GM06990 (cell line): ENCODE results near the gene CAMTA1.

Experiments used
- DNase-seq: peaks from one replicate; pipeline ENCODE4 v3.0.0-alpha.2; 2011; ENCODE audit not compliant: insufficient read length; ENCODE audit errors: extremely low read depth
- H3K27me3 ChIP-seq: replicated peaks from 2 replicates; pipeline ENCODE4 v1.6.0; 2011; ENCODE audit warnings: low read length; ENCODE audit not compliant: control insufficient read depth, insufficient read depth
- H3K36me3 ChIP-seq: 2 replicates; pipeline ENCODE4 v1.5.1; 2011; ENCODE audit warnings: low read length; ENCODE audit not compliant: control insufficient read depth, insufficient read depth
- H3K4me3 ChIP-seq: replicated peaks from 2 replicates; pipeline ENCODE4 v1.5.1; 2011; ENCODE audit warnings: low read depth, mild to moderate bottlenecking, control low read depth, low read length
- TF ChIP-seq, protein P1 (sequence below): IDR thresholded peaks from 2 replicates; pipeline ENCODE4 v1.5.1; 2011; ENCODE audit warnings: low read length, control low read depth, mild to moderate bottlenecking, inconsistent platforms; ENCODE audit not compliant: insufficient read depth, poor library complexity, severe bottlenecking

Gene CAMTA1

DNA sequence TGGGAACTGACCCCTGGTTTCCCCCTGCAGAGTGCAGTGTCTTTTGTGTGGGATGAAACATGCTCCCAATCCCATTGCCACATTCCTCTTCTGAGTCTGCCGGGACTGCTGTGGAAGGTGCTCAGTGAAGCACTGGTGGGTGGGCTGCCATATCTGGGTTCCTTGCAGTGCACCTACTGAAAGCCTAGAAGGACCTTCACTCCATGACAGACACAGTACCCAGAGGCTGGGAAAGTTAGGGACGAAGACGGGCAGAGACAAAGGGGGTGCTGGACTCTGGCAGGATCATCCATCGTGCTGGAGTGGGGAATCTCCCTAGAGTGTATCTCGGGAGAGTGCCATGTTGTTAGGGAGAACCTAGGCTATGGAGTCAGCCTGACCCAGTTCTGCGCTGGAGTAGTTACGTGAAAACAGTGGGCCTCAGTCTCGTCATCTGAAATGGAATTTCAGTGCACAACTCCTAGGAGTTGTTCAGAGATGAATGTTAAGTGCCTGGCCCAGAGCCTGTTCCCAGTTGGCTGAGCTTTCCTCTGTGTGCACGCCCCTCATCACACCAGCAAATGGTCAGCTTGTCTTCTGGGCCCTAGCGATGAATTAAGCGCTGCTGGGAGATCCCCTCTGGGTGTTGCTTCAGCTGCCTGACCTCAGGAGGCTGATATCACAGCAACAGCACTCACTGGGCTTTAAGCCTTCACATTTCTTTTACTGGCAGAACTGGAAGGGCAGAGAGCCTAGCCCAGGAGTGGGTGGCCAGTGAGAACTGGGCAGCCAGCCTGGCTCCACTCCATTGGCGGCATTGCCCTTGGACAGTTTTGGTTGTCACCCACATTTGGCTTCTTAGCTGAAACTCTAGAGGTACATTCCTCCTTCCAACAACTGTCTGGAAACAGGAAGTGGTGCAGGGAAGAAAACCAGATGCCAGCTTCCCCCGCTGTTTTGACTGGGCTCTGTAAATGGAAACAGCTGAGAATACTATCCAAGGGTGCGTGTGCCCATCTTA, 506.0 kb downstream of the CAMTA1 start:
- H3K4me3 ChIP-seq = no peak overlapping the region
- TF ChIP-seq, protein P1, sequence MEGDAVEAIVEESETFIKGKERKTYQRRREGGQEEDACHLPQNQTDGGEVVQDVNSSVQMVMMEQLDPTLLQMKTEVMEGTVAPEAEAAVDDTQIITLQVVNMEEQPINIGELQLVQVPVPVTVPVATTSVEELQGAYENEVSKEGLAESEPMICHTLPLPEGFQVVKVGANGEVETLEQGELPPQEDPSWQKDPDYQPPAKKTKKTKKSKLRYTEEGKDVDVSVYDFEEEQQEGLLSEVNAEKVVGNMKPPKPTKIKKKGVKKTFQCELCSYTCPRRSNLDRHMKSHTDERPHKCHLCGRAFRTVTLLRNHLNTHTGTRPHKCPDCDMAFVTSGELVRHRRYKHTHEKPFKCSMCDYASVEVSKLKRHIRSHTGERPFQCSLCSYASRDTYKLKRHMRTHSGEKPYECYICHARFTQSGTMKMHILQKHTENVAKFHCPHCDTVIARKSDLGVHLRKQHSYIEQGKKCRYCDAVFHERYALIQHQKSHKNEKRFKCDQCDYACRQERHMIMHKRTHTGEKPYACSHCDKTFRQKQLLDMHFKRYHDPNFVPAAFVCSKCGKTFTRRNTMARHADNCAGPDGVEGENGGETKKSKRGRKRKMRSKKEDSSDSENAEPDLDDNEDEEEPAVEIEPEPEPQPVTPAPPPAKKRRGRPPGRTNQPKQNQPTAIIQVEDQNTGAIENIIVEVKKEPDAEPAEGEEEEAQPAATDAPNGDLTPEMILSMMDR = no peak
- peaks cover 3% of the 10 kb centered on the region for H3K27me3 ChIP-seq
- H3K36me3 ChIP-seq = no peaks in the 10 kb centered on the region
- DNase-seq = no peak

DNA sequence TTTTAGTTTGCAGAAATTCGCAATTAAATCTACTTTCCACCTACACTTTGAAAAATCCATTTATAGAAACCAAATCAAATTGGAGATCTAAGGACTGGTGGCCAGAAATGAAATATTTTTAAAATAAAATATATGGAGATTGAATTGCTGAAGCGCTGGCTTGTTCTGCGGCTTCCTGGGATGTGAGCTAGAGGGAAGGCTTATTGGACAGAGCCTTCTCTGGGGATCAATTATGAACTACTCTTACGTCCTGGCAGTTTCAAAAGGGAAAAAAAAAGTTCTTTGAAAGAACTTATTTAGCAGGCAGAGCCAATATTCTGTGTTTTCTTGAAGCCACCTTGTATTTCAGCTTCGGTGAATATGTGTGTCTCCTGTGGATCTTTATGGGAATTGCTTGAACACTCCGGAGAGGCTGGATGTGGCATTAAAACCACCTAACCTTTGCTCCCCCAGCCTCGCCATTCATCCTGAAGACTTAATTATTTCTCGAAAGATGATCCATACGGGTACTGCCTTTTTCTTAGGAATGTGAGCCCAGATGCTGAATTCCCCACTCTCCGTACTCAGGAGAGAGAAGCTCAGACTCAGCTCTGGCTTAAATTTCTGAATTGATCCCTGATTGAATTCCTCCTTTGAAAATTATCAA, 506.9 kb downstream of the CAMTA1 start:
- Histone ChIP-seq H3K27me3 (peaks cover 3% of the 10 kb centered on the region), H3K36me3 (no peaks in the 10 kb centered on the region), H3K4me3 (no peak overlapping the region)
- DNase-seq = no peak
- TF ChIP-seq, protein P1 = no peak

- TF ChIP-seq, protein P1 = no peak
- H3K27me3 ChIP-seq = peaks cover 3% of the 10 kb centered on the region
- H3K36me3 ChIP-seq = no peaks in the 10 kb centered on the region
- DNase-seq = no peak
- no peak overlapping the region for H3K4me3 ChIP-seq
Observed at GRCh38 chr1:7292714-7293419, 507.6 kb downstream of the CAMTA1 start.

- Histone ChIP-seq H3K27me3 (peaks cover 3% of the 10 kb centered on the region), H3K4me3 (no peak overlapping the region), H3K36me3 (no peaks in the 10 kb centered on the region)
- DNase-seq = no peak
- TF ChIP-seq, protein P1 = no peak
Observed at GRCh38 chr1:7293702-7294629, 508.7 kb downstream of the CAMTA1 start.

- Histone ChIP-seq H3K4me3 (no peak overlapping the region), H3K27me3 (peaks cover 3% of the 10 kb centered on the region), H3K36me3 (no peaks in the 10 kb centered on the region)
- TF ChIP-seq, protein P1 = no peak
- DNase-seq = no peak
Observed at GRCh38 chr1:7294636-7295035, 509.4 kb downstream of the CAMTA1 start.
